ENCODE measurements around the gene SMIM24. TPM values are rescaled to one million over a fixed set of nuclear protein-coding genes. Genes with fewer than 3 reads are reported as not detected.

The SMIM24 gene
- total RNA-seq, 1 experiment from 2014 or later: 0.36 TPM

DNA sequence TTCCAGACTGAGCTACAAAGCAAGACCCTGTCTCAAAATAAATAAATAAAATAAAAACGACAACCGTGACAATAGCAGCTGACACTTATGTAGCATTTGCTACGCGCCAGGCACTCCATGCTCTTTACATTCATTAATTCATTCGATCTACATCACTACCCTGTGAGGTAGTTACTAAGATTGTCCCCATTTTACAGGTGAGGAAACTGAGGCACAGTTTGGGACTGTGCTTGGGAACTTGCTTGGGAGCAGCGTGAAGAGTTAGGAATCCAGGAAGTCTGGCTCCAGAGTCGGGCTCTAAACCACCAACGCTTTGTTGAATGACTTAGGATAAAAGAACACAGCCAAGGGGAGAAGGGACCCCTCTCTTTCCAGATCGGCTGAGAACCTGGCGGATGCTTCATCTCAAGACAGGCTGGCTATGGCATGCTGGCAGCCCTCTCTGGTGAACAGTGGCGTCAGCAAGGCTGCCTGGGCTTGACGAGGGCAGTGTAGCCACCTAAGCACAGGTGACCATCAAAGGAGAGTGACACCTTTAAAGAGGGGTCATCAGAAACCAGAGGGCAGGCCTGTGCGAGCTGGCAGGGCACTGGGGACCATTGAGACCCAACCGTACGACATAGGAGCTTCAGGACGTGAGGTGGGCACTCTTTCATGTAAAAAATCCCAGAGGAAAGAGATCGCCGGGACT, 19.6 kb upstream of the SMIM24 start:
- peak overlapping the region; percentile 72 for H2AFZ ChIP-seq (ENCODE audit: low read length)
- POLR2A ChIA-PET (ENCODE audit: unreplicated experiment): no interaction called here

GRCh38 chr19:3497757-3498520, 17.6 kb upstream of the SMIM24 start:
- no peak for DNase-seq
- Histone ChIP-seq H3F3A (ENCODE audit: low read length, unreplicated experiment) (no peaks in the 10 kb centered on the region), H3K27ac (ENCODE audit: low read length) (no peak overlapping the region), H3K9ac (ENCODE audit: low read length) (no peak overlapping the region), H3K4me2 (ENCODE audit: low read length) (no peak overlapping the region), H2AFZ (ENCODE audit: low read length) (no peak overlapping the region), H3K79me2 (ENCODE audit: low read length) (peaks cover 33% of the 10 kb centered on the region), H4K20me1 (ENCODE audit: low read length) (no peaks in the 10 kb centered on the region), H3K4me3 (ENCODE audit: low read length) (no peak overlapping the region), H3K27me3 (ENCODE audit: low read length) (no peaks in the 10 kb centered on the region), H3K4me1 (ENCODE audit: insufficient read depth, low read length) (0 out of 2 replicates have a peak, but pooled peaks cover 10% of the 10 kb centered on the region), H3K36me3 (ENCODE audit: low read depth, low read length) (no peaks in the 10 kb centered on the region; the same call in 1 of the 2 replicates), H3K9me2 (replicated peaks; ENCODE audit: low read length) (no peaks in the 10 kb centered on the region), H3K9me3 (ENCODE audit: low read length) (no peaks in the 10 kb centered on the region)
- no peak for TF ChIP-seq CTCF (conservative IDR thresholded peaks at IDR 0.05; ENCODE audit: low read depth, low read length)
- CTCF ChIA-PET: no interaction called here
- no peak for ATAC-seq
- BruUV-seq (replicated peaks): no TSS peak
- intact Hi-C loops (cut with micrococcal nuclease): no loop called here
- POLR2A ChIA-PET (ENCODE audit: unreplicated experiment): no interaction called here

More for the DNA sequence above, 19.6 kb upstream of the SMIM24 start:
- CTCF ChIA-PET: no interaction called here
- Histone ChIP-seq H3K4me1 (ENCODE audit: insufficient read depth, low read length) (0 out of 2 replicates have a peak, but pooled peaks cover 10% of the 10 kb centered on the region), H3K36me3 (ENCODE audit: low read depth, low read length) (no peaks in the 10 kb centered on the region; the same call in 1 of the 2 replicates), H3K27me3 (ENCODE audit: low read length) (no peaks in the 10 kb centered on the region), H3K9me2 (replicated peaks; ENCODE audit: low read length) (no peaks in the 10 kb centered on the region), H3K9ac (ENCODE audit: low read length) (peak overlapping the region; percentile 86), H3K9me3 (ENCODE audit: low read length) (no peaks in the 10 kb centered on the region), H3K27ac (ENCODE audit: low read length) (peak overlapping the region; percentile 68), H4K20me1 (ENCODE audit: low read length) (no peaks in the 10 kb centered on the region), H3K79me2 (ENCODE audit: low read length) (peaks cover 33% of the 10 kb centered on the region), H3K4me2 (ENCODE audit: low read length) (peak overlapping the region; percentile 81), H3K4me3 (ENCODE audit: low read length) (peak overlapping the region; percentile 98), H3F3A (ENCODE audit: low read length, unreplicated experiment) (no peaks in the 10 kb centered on the region)
- DNase-seq (no peak), ATAC-seq (peak; percentile 31)
- BruUV-seq (replicated peaks): TSS peak; percentile 71
- intact Hi-C loops (cut with micrococcal nuclease): no loop called here
- no peak for TF ChIP-seq EZH2phosphoT487 (IDR thresholded peaks at IDR 0.05; ENCODE audit: borderline replicate concordance, low read length)
- no peak for TF ChIP-seq CTCF (conservative IDR thresholded peaks at IDR 0.05; ENCODE audit: low read depth, low read length)
- no peak for TF ChIP-seq EZH2 (IDR thresholded peaks at IDR 0.05; ENCODE audit: low read length, unreplicated experiment)

All from PC-3 (cell line).